ENCODE measurements around the gene PSMD1.

The PSMD1 gene

GRCh38 chr2:231221761-231222160 lies 165.1 kb downstream of the PSMD1 start:
- Histone ChIP-seq H3K27ac (ENCODE audit: low read depth, low read length) (no peak overlapping the region), H3K9me3 (ENCODE audit: control insufficient read depth, insufficient read depth, low read length) (no peaks in the 10 kb centered on the region), H4K20me1 (ENCODE audit: control insufficient read depth, insufficient read depth, low read depth, low read length) (no peaks in the 10 kb centered on the region), H3K79me2 (ENCODE audit: control insufficient read depth, low read length) (no peaks in the 10 kb centered on the region), H3F3A (ENCODE audit: control insufficient read depth, insufficient read depth) (no peaks in the 10 kb centered on the region), H3K36me3 (ENCODE audit: control insufficient read depth, low read length) (no peaks in the 10 kb centered on the region), H3K4me2 (ENCODE audit: low read length) (no peak overlapping the region), H3K9me2 (replicated peaks; ENCODE audit: control insufficient read depth, low read length) (no peaks in the 10 kb centered on the region), H3K27me3 (ENCODE audit: control insufficient read depth, low read length) (no peaks in the 10 kb centered on the region), H3K4me1 (ENCODE audit: control insufficient read depth, low read length) (peaks cover 11% of the 10 kb centered on the region), H3K4me3 (ENCODE audit: low read length) (no peak overlapping the region)
- TF ChIP-seq, protein P1, sequence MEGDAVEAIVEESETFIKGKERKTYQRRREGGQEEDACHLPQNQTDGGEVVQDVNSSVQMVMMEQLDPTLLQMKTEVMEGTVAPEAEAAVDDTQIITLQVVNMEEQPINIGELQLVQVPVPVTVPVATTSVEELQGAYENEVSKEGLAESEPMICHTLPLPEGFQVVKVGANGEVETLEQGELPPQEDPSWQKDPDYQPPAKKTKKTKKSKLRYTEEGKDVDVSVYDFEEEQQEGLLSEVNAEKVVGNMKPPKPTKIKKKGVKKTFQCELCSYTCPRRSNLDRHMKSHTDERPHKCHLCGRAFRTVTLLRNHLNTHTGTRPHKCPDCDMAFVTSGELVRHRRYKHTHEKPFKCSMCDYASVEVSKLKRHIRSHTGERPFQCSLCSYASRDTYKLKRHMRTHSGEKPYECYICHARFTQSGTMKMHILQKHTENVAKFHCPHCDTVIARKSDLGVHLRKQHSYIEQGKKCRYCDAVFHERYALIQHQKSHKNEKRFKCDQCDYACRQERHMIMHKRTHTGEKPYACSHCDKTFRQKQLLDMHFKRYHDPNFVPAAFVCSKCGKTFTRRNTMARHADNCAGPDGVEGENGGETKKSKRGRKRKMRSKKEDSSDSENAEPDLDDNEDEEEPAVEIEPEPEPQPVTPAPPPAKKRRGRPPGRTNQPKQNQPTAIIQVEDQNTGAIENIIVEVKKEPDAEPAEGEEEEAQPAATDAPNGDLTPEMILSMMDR (IDR thresholded peaks at IDR 0.05; ENCODE audit: low read depth, low read length, poor library complexity, severe bottlenecking) = no peak
- no peak for TF ChIP-seq EZH2phosphoT487 (IDR thresholded peaks at IDR 0.05; ENCODE audit: borderline replicate concordance, low read length)
